Measurements from ENCODE around the gene UBE2V1.
"Not testable (repeated sequence)": the region's sequence is repeated elsewhere in the genome, so short reads cannot be mapped to it uniquely, and the experiment has no call there.

UBE2V1 gene

GRCh38 chr20:50115041-50115512 lies 2.1 kb upstream of the UBE2V1 start:
- DNase-seq = no peak

GRCh38 chr20:50113420-50114224 lies 672 bp upstream of the UBE2V1 start:
- DNase-seq = no peak

- DNase-seq = no peak
These were observed 988 bp downstream of the UBE2V1 start for GRCh38 chr20:50111829-50112495.

GRCh38 chr20:50111120-50111828 lies 1.7 kb downstream of the UBE2V1 start:
- DNase-seq = peak; percentile 56

- no peak for DNase-seq
These were observed 2.6 kb downstream of the UBE2V1 start for GRCh38 chr20:50110141-50111047.

GRCh38 chr20:50108556-50109235 lies 4.3 kb downstream of the UBE2V1 start:
- DNase-seq = no peak

GRCh38 chr20:50107796-50108331 lies 5.1 kb downstream of the UBE2V1 start:
- no peak for DNase-seq

GRCh38 chr20:50107086-50107660 lies 5.8 kb downstream of the UBE2V1 start:
- DNase-seq = no peak

GRCh38 chr20:50106669-50107068 lies 6.3 kb downstream of the UBE2V1 start:
- not testable (repeated sequence) for DNase-seq

- peak; percentile 90 for DNase-seq
These were observed 9.4 kb downstream of the UBE2V1 start for GRCh38 chr20:50103464-50104107.

- DNase-seq = not testable (repeated sequence)
These were observed 10.4 kb downstream of the UBE2V1 start for GRCh38 chr20:50102551-50102950.

GRCh38 chr20:50101887-50102286 lies 11.1 kb downstream of the UBE2V1 start:
- no peak for DNase-seq

- no peak for DNase-seq
These were observed 11.7 kb downstream of the UBE2V1 start for GRCh38 chr20:50101281-50101680.

- no peak for DNase-seq
These were observed 12.4 kb downstream of the UBE2V1 start for GRCh38 chr20:50100552-50100951.

GRCh38 chr20:50099565-50099991 lies 13.4 kb downstream of the UBE2V1 start:
- DNase-seq = no peak

GRCh38 chr20:50099113-50099512 lies 13.8 kb downstream of the UBE2V1 start:
- DNase-seq = no peak

GRCh38 chr20:50098259-50098658 lies 14.7 kb downstream of the UBE2V1 start:
- DNase-seq = no peak

- no peak for DNase-seq
These were observed 15.1 kb downstream of the UBE2V1 start for GRCh38 chr20:50097843-50098242.

- DNase-seq = no peak
These were observed 16.7 kb downstream of the UBE2V1 start for GRCh38 chr20:50096237-50096636.

GRCh38 chr20:50095476-50096078 lies 17.4 kb downstream of the UBE2V1 start:
- DNase-seq = no peak
